Daoy (cell line): ENCODE measurements around the gene TRERF1. TPM values are rescaled to one million over a fixed set of nuclear protein-coding genes. Genes with fewer than 3 reads are reported as not detected.

Experiments
- DNase-seq: peaks from one replicate; pipeline ENCODE4 v3.0.0-alpha.2; 2015; ENCODE audit warnings: low read depth
- total RNA-seq: library from RNA; depleted of rRNA; stranded (reverse); fragments of >200 nt; shearing (Covaris generic); gene quantifications from 2 replicates; pipeline ENCODE4 v1.2.3, GENCODE V29; 2014

Gene TRERF1
- total RNA-seq, 1 experiment from 2014 or later, result 3.8 TPM

GRCh38 chr6:42304053-42304712, 147.5 kb downstream of the TRERF1 start:
- no peak for DNase-seq

GRCh38 chr6:42302411-42302810, 149.3 kb downstream of the TRERF1 start:
- DNase-seq, result no peak

- DNase-seq, result no peak
Measured at GRCh38 chr6:42301986-42302385, 149.7 kb downstream of the TRERF1 start.

GRCh38 chr6:42300701-42301100, 151.0 kb downstream of the TRERF1 start:
- DNase-seq, result no peak

GRCh38 chr6:42300185-42300584, 151.5 kb downstream of the TRERF1 start:
- DNase-seq, result no peak

GRCh38 chr6:42297661-42298060, 154.1 kb downstream of the TRERF1 start:
- no peak for DNase-seq

GRCh38 chr6:42296614-42297013, 155.1 kb downstream of the TRERF1 start:
- DNase-seq, result no peak

- no peak for DNase-seq
Measured at GRCh38 chr6:42295677-42296076, 156.0 kb downstream of the TRERF1 start.

- DNase-seq, result no peak
Measured at GRCh38 chr6:42295181-42295580, 156.5 kb downstream of the TRERF1 start.

GRCh38 chr6:42294759-42295158, 157.0 kb downstream of the TRERF1 start:
- peak; percentile 88 for DNase-seq

- DNase-seq, result no peak
Measured at GRCh38 chr6:42293386-42293977, 158.2 kb downstream of the TRERF1 start.

GRCh38 chr6:42292004-42292740, 159.6 kb downstream of the TRERF1 start:
- DNase-seq, result peak; percentile 83

GRCh38 chr6:42287756-42288155, 164.0 kb downstream of the TRERF1 start:
- no peak for DNase-seq

GRCh38 chr6:42281570-42281969, 170.2 kb downstream of the TRERF1 start:
- no peak for DNase-seq

- no peak for DNase-seq
Measured at GRCh38 chr6:42280966-42281533, 170.7 kb downstream of the TRERF1 start.

- peak; percentile 34 for DNase-seq
Measured at GRCh38 chr6:42279966-42280629, 171.6 kb downstream of the TRERF1 start.

- DNase-seq, result peak; percentile 41
Measured at GRCh38 chr6:42279144-42279781, 172.5 kb downstream of the TRERF1 start.

GRCh38 chr6:42278131-42278853, 173.4 kb downstream of the TRERF1 start:
- DNase-seq, result no peak

- no peak for DNase-seq
Measured at GRCh38 chr6:42276034-42276890, 175.5 kb downstream of the TRERF1 start.
